ENCODE data around the gene LRRK1.
"Not testable (repeated sequence)": the region's sequence is repeated elsewhere in the genome, so short reads cannot be mapped to it uniquely, and the experiment has no call there.

The LRRK1 gene

DNA sequence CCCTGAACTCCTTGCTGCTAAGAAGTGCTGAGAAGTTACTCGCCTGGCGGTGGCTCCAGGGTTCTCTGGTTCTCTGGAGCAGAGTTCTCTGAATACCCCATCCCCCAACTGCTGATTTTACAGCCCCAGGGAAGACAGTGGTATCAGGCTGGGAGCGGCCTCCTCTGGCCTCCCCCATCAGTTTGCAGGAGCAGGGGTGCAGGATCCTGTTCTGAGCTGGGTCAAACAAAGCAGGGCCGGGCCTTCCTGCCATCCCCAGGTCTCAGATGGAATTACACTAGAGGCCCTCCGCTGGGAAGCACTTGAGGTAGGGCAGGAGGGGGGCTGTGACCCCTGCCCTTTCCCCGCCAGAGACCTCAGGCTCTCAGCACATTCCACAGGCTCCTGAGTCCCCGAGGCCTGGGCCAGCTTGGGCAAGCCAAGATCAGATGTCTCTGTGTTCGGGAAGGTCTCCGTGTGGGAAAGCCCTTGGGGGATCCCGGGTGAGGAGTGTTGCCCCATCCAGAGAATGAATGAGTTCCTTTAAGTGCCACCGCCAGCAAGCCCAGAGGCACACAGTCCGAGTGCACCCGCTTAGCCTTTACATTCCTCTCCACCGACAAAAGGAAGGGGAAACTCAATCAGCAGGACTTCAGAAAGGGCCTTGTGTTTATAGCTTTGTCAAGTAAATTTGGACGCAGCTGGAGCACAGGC lies 149.9 kb downstream of the LRRK1 start:
- no peak for DNase-seq (ENCODE audit: low read depth in 2 of 2, low spot score in 1 of 2)

DNA sequence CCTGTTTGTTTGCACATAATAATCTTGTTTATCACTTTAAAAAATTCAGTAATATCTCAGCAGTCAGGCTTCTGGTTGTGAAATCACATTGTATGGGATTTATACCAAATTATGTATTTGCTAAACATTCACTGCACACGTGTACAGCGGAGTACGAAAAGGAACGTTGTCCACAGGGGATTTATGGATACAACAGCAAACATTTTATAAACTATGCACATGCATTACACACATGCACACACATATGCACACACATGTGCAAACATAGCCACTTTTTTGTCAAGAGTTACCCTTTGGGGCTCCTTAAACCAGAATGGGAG lies 150.5 kb downstream of the LRRK1 start:
- no peak for DNase-seq (ENCODE audit: low read depth in 2 of 2, low spot score in 1 of 2)

DNA sequence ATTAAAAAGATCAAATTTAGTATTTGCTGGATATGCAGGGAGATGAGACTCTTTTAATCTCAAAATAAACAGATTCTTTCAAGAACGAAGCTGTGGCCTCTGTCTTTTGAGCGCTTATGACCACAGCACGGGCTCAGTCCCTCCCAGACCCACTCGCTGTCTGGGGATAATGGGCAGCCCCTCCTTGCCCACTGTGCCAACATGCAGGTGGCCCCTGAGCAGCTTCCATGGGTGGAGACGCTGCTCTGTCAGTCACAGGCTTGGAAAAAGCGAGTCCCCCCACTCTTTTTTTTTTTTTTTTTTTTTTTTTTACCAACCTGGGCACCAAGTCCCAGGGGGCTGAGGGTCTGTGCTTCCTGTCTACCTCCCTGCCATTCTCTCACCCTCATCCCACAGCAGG lies 150.9 kb downstream of the LRRK1 start:
- no peak for DNase-seq (ENCODE audit: low read depth in 2 of 2, low spot score in 1 of 2)

DNA sequence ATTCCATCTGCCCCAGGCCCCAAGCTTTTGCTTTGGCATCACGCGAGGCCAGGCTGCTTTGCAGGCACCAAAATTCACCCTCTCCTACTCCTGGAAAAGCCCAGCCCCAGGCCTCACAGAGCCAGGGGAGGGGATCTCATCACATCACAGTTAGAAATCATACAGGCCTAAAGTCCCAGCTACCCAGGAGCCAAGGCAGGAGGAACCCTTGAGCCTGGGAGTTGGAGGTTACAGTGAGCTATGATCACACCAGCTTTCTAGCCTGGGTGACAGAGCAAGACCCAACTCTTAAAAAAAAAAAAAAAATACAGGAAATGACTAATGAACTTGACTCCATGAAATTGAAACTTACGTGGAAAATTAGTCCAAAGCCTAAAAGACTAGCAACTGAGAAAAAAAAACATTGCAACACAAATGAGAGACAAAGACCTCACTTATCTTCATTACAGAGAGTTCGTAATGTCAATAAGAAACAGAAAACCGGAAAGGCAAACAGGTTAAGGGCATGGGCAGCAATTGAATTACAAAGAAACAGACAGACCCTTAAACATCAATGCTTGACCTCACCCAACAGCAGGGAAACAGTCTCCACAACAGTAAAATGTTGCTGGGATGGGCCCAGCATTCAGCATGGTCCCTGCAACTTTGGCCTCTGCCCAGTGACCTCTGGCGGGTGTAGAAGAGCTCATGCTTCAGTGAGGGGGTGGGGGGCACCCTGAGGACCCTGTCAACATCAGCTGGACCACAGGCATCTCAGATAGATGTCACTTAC lies 151.5 kb downstream of the LRRK1 start:
- DNase-seq (ENCODE audit: low read depth in 2 of 2, low spot score in 1 of 2), result no peak

DNA sequence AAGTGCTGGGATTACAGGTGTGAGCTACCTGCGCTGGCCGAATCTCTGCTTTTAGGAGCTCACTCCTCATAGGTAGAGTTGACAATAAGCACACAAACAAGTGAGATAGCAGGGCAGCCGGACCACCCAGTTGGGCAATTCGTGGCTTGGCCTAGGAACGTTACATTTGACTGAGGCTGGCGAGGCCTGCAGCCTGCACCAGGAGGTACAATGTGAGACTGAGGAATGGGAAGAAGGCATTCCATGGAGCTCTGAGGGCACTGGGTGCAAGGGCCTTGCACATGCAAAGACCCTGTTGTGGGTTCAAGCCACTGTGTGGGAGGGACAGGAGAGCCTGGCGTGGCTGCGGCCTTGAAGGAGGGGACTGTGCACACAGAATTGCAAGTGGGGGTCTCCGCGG lies 152.5 kb downstream of the LRRK1 start:
- DNase-seq (ENCODE audit: low read depth in 2 of 2, low spot score in 1 of 2), result no peak

DNA sequence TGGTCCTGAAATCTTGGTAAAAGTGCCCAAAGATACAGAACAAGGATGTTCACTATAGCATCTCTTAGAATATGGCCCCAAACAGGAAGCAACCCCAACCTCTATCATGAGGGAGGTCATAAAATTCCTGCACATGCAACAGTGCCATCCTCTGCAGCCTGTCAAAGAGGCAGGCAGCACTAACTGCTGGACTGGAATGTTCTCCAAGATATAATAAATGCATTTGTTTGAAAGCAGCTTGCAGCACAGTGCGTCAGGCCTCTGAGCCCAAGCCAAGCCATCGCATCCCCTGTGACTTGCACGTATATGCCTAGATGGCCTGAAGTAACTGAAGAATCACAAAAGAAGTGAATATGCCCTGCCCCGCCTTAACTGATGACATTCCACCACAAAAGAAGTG lies 153.1 kb downstream of the LRRK1 start:
- DNase-seq (ENCODE audit: low read depth in 2 of 2, low spot score in 1 of 2), result not testable (repeated sequence)

DNA sequence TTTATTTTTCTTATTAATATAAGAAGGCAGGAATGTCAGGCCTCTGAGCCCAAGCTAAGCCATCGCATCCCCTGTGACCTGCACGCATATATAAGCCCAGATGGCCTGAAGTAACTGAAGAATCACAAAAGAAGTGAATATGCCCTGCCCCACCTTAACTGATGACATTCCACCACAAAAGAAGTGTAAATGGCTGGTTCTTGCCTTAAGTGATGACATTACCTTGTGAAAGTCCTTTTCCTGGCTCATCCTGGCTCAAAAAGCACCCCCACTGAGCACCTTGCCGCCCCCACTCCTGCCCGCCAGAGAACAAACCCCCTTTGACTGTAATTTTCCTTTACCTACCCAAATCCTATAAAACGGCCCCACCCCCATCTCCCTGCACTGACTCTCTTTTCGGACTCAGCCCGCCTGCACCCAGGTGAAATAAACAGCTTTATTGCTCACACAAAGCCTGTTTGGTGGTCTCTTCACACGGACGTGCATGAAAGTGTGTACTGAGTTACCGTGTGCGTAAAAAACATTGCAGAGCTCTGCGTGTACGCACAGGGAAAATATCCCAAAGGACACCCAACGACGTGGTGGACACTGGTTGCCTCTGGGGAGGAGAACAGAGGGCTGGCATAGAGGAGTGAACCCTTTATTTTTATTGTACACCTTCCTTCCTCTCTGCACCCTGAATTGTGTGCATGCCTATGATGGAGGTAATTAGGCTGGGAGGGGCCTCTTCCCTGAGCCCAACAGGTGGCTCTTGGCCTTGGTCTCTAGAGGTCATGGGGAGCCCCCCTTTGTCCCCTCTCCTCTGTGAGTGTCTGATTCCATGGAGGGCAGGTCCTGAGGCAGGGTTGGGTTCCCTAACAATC lies 158.9 kb downstream of the LRRK1 start:
- DNase-seq (ENCODE audit: low read depth in 2 of 2, low spot score in 1 of 2), result not testable (repeated sequence)

DNA sequence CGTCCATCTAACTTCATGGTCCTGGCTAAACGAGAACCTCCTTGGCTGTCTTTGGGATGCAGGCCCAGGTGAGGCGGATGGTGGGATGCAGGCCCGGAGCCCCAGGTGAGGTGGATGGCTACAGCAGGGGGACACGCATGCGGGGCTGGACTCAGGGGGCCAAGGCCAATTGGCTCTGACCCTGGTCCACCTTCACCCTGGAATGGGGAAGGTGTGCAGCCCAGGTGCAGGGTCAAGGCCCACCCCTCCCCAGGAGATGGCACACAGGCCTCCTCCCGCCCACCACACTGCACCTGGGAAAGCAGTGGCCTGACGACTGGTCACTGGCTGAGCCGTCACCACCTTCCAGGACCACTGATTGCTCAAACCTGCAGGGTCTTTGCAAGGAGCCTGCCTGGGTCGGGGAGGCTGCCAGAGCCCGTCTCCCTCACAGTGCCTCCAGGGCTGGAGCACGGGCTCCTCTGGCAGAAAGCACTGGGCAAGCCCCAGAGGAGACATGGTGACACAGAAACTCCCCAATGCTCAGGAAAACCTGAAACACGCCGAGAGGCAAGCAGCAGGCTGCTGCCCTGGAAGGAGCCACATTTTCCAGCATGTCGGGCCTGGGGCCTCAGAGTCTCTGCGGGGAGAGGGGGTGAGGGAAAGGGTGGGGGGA lies 159.6 kb downstream of the LRRK1 start:
- DNase-seq (ENCODE audit: low read depth in 2 of 2, low spot score in 1 of 2), result no peak

DNA sequence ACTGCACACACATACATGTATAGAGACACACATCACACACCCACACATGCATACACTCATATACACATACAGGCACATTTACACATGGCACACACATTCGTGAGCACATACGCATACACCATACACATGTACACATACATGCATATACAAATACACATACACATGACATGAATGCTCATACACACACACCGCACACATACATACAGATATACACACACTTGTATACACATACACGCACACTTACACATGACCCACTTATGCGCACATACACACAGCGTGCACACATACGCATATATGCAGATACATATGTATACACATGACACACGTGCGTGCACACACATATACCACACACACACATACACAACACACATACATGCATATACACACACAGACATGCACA lies 162.7 kb downstream of the LRRK1 start:
- no peak for DNase-seq (ENCODE audit: low read depth in 2 of 2, low spot score in 1 of 2)

DNA sequence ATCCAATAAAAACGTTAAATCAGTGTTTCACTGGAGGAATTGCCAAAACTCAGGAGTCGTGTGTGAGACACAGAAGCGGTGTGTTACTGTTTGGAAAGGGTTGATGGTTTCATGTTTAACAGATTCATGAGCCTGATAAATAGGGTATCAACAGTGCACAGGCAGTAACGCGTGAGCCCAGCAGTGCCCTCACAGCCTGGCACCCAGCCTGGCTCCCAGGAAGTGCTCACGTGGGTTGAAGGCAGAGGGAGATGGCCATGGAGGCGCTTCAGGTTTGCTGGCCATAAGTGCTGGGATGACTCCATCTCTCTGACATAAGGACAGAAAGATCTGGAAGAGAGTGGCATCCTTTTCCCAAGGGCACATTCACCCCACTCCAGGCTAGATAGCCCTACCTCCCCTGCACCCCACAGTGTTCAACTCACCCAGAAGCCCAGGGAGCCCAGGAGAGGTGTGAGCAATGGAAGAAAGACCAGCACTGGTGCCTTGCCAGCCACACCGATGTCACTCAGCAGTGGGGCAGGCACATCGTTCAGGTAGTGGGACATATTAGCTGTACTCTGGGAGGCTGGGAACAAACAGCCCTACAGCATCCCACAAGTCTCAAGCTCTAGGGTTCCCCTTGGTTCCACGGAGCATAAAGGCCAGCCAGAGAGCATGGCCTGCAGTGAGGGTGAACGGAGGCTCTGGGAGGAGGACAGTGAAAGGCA lies 164.3 kb downstream of the LRRK1 start:
- no peak for DNase-seq (ENCODE audit: low read depth in 2 of 2, low spot score in 1 of 2)

DNA sequence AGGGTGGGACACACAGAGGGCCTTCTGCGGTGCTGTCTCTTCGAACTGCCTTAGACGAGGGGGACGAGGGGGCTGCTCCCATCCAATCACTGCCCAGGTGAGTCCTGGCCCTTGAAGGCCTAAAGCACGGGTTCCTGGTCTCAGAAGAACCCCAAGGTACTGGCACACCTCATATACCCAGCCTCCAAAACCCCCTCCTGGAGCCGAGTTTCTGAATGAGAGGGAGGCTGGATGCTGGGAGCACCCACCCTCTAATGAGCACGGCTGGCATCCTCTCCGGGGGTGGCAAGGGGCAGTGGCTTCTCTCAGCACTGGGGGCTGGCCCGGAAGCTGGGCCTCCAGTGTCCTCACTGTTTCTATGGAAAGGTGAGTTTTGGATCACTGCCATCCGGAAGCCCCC lies 165.6 kb downstream of the LRRK1 start:
- DNase-seq (ENCODE audit: low read depth in 2 of 2, low spot score in 1 of 2), result no peak

DNA sequence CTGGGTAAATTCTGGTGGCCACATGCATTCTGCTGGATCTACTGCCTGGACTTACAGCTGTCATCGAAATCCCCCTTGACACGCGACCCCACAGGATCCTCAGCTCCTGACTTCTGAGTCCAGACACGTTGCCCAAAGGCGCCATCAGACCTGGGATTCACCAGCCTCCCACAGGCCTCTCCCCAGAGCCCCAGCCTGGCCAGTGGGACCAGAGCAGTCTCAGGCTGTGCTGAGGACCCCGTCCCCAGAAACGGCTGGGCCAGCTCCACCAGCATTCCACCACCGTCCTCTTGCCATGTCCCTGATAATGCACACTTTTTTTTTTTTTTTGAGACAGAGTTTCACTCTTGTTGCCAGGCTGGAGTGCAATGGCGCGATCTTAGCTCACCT lies 166.1 kb downstream of the LRRK1 start:
- DNase-seq (ENCODE audit: low read depth in 2 of 2, low spot score in 1 of 2), result no peak

DNA sequence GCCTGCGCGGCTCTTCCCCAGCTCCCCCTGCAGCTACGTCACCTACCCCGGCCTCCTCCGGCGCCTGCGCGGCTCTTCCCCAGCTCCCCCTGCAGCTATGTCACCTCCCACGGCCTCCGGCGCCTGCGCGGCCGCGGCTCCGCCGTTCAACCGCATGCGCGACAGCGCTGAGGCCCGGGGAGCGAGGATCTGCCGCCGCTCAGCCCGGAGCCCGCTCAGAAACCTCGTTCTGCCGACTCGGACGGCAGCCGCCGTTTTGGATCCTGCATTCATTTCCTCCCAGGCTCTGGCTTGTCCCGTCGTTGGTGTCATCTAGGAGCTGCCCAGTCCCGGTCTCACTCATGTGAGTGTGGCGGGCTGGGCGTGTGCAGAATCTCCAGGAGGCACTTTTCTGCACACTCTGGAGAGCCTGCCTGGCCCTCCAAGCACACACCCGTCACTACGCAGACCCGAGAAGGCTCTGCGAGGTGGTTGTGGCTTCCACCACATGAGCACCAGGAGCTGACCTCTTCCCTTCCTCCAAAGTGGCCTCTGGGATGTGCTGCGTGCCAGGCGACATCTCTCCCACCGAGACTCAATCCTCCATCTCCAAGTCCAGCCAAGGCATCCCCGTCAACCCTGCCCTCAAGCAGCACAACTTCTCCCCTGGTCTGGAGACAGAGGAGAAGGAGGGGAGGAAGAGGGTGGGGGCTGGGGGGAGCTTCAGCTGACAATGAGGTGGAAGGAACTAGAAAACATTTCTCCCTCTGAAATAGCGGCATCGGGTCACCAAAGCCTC lies 167.4 kb downstream of the LRRK1 start:
- no peak for DNase-seq (ENCODE audit: low read depth in 2 of 2, low spot score in 1 of 2)

DNA sequence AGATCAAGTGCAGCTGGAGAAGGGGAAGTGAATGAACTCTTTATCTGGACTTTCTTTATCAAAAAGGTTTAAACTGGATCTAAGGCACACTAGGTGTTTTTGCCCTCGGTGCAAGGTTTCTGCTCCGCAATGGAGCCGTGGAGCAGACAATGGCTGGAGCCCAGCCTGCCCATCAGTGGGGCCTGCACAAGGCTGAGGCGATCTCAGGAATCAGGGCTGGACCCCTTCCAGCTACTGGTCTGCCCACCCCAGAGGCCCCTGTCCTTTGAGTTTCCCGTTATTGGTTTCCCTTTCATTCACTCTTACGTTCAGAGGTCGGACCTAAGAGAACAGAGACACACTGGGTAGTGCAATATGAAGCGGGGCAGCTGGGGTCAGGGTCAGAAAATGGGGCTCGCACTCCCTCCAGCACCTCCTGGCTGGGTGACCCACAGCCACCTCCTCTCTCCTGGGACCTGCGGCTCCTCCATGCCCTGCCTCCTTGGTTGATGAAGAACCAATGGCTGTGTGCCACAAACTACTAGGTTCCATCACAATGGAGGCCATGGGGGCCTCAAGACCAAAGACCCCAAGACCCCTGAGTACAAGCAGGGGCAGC lies 168.1 kb downstream of the LRRK1 start:
- no peak for DNase-seq (ENCODE audit: low read depth in 2 of 2, low spot score in 1 of 2)

DNA sequence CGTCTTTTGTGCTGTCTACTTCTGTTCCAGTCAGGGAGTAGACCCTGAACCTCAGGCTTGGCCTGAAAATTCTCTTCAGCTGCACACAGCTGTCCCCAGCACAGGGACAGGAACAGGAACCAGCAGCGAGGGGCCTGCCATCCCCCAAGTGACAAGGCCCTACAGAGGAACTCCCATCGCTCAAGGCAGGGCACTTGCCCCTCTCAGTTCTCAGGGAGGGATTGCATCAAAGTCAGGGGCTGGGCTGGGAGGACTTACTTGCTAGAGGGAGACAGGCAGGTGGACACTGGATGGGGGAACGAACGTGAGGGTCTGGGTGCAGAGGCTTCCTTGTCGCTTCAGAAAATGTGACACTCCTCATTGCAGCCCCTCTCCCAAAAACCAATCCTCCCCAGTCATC lies 169.1 kb downstream of the LRRK1 start:
- no peak for DNase-seq (ENCODE audit: low read depth in 2 of 2, low spot score in 1 of 2)

DNA sequence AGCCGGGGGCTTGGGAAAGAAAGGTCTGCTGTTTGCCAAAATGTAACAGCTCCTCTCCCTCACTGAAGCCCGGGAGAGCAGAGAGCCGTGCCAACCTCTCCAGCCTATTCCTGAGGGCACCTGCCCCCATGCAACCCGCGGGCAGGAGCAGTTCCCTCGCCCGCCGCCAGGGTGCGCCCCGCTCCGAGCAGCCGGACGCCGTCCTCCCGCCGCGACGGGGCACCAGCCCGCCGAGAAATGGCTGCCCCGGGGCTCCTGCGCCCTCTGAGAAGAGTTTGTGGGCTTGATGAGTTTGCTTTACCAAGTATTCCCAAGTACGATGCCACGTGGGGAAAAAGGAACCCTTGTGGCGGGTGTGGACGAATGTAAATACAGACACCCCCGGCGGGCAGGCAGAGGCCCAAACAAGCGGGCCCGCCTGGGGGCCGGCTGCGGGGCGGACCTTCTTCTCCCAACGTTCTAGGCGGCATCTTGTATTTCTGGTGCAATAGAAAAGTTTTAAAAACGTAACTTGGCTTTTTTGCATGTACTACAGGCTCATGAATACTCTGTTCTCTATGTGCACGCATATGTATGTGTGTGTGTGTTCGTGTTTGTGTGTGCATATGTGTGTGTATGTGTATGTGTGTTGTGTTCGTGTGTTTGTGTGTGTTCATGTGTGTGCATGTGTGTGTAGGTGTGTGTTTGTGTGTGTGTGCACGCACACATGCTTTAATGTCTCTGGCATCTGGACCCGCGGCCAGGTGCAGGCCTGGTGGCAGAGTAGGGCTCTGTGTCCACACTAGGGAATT lies 169.8 kb downstream of the LRRK1 start:
- DNase-seq (ENCODE audit: low read depth in 2 of 2, low spot score in 1 of 2), result peak; percentile 43 to 70

DNA sequence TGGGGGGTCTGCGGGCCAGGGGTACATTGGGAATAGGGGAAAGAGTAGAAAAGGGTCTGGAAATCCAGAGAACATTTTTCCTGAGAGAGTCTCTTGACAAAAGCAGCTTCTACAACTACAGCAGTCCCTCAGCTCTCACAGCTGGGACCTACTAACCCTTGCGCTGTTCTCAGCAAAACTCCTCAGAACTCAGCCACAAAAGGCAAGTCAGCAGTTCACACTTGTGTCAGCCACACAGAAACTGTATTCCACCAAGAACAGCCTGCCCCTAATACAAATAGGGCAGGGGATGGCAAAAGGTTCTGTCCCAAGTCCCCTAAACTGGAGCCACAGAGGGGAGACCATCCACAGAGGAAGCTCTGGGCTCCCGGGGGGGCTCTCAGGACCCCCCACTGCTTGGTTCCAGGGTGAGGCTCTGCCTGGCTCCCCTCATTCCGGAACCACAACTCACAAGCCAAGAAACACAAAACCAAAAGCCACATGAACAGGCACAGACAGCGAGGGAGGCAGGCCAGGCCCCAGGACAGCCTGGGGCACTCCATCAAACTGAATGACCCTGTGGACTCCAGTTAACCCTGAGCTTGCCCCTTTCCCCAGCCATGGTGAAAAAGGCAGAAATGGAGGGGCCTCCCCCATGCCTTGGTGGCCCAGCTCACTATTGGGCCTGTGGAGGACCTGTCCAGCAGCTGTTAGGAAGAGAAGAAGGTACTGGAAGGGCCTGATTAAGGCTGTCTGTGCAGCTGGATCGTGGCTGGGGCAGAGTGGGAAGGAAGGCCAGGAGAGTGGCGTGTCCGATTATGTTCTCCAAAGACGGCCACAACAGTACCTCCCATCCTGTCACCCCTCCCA lies 170.6 kb downstream of the LRRK1 start:
- DNase-seq (ENCODE audit: low read depth in 2 of 2, low spot score in 1 of 2), result no peak

DNA sequence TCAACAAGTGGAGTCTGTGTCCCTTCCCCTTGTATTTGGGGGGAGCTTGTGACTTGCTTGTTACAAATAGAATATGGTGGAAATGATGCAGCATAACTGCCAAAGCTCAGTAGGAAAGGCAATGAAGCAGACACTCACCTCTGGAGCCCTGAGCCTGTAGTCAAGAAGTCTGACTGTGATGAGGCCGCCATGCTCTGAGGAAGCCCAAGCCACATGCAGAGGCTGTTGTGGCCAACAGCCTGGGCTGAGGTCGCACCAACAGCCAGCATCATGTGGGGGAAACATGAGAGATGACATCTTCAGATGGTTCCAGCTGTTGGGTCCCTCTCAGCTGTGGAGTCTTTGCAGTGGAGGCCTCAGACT lies 171.3 kb downstream of the LRRK1 start:
- DNase-seq (ENCODE audit: low read depth in 2 of 2, low spot score in 1 of 2), result no peak
